CD14-positive monocyte (primary cell): Measurements from ENCODE around the gene SIX5. TPM values are rescaled to one million over a fixed set of nuclear protein-coding genes. Genes with fewer than 3 reads are reported as not detected.

Experiments used
- DNase-seq, 3 donors: peaks; one replicate each; pipeline ENCODE4 v3.0.0-alpha.2; 2011 to 2022
- H2AFZ ChIP-seq: 2 replicates; pipeline ENCODE4 v1.6.0; 2012; ENCODE audit warnings: mild to moderate bottlenecking, low read depth, low read length, inconsistent platforms; ENCODE audit not compliant: insufficient read depth, poor library complexity, severe bottlenecking
- H3K27ac ChIP-seq, 2 donors: 1 replicate in 1 of 2; 2 replicates in 1 of 2; pipeline ENCODE4 v1.5.1; 2012 to 2013; ENCODE audit warnings: low read length in 2 of 2, control low read depth in 1 of 2, inconsistent platforms in 1 of 2, low read depth in 1 of 2, mild to moderate bottlenecking in 1 of 2
- H3K27me3 ChIP-seq, 2 donors: one replicate each; pipeline versions ENCODE4 v1.6.0 to v1.6.1; 2011 to 2013; ENCODE audit warnings: low read length in 2 of 2; ENCODE audit not compliant: control insufficient read depth in 2 of 2, insufficient read depth in 2 of 2
- H3K36me3 ChIP-seq, 2 donors: replicated peaks in 1 of 2; 1 replicate in 1 of 2; 2 replicates in 1 of 2; pipeline versions ENCODE4 v1.5.1 to v1.6.1; 2012 to 2013; ENCODE audit warnings: low read length in 2 of 2, control low read depth in 1 of 2, inconsistent platforms in 1 of 2, mild to moderate bottlenecking in 1 of 2; ENCODE audit not compliant: insufficient read depth in 2 of 2, control insufficient read depth in 1 of 2
- H3K4me1 ChIP-seq, 2 donors: 1 replicate in 1 of 2; 2 replicates in 1 of 2; pipeline versions ENCODE4 v1.5.1 to v1.6.1; 2012 to 2013; ENCODE audit warnings: low read length in 2 of 2, control low read depth in 1 of 2, inconsistent platforms in 1 of 2, mild to moderate bottlenecking in 1 of 2, moderate library complexity in 1 of 2; ENCODE audit not compliant: insufficient read depth in 2 of 2, control insufficient read depth in 1 of 2
- H3K4me2 ChIP-seq: replicated peaks from 2 replicates; pipeline ENCODE3; 2012; ENCODE audit warnings: low read length, moderate library complexity, mild to moderate bottlenecking; ENCODE audit not compliant: poor library complexity, severe bottlenecking; ENCODE audit errors: extremely low read depth
- H3K4me3 ChIP-seq, 3 experiments: fragments of 200-600 bp in 1 of 3; sonication (generic) in 1 of 3; replicated peaks in 1 of 3; 1 replicate in 2 of 3; 2 replicates in 1 of 3; pipeline ENCODE4 v1.5.1; 2011 to 2013; ENCODE audit warnings: low read length in 3 of 3, mild to moderate bottlenecking in 3 of 3, control low read depth in 2 of 3, low read depth in 2 of 3, inconsistent platforms in 1 of 3, moderate library complexity in 1 of 3
- H3K79me2 ChIP-seq: 2 replicates; pipeline ENCODE4 v1.6.0; 2012; ENCODE audit warnings: mild to moderate bottlenecking, control low read depth, inconsistent platforms, low read length, moderate library complexity; ENCODE audit not compliant: insufficient read depth
- H3K9ac ChIP-seq: 2 replicates; pipeline ENCODE4 v1.6.0; 2017; ENCODE audit warnings: low read length, mild to moderate bottlenecking; ENCODE audit not compliant: insufficient read depth, poor library complexity, severe bottlenecking
- H3K9me3 ChIP-seq, 2 donors: replicated peaks in 1 of 2; 1 replicate in 1 of 2; 2 replicates in 1 of 2; pipeline versions ENCODE4 v1.5.1 to v1.6.1; 2012 to 2013; ENCODE audit warnings: low read length in 2 of 2, control low read depth in 1 of 2; ENCODE audit not compliant: control insufficient read depth in 1 of 2, insufficient read depth in 1 of 2
- H4K20me1 ChIP-seq: 2 replicates; pipeline ENCODE4 v1.6.0; 2012; ENCODE audit warnings: mild to moderate bottlenecking, low read length, control low read depth, moderate library complexity; ENCODE audit not compliant: insufficient read depth
- H3K27ac Mint-ChIP-seq, 7 donors: one replicate each; pipeline ENCODE4 v1.8.0; 2020; ENCODE audit warnings: mild to moderate bottlenecking in 7 of 7, mixed read lengths in 7 of 7, moderate library complexity in 6 of 7, inconsistent platforms in 2 of 7
- H3K27me3 Mint-ChIP-seq, 3 donors: one replicate each; pipeline ENCODE4 v1.8.0; 2021 to 2022; ENCODE audit warnings: low read depth in 3 of 3, mild to moderate bottlenecking in 3 of 3, mixed read lengths in 3 of 3, moderate library complexity in 3 of 3, inconsistent platforms in 1 of 3
- H3K36me3 Mint-ChIP-seq, 2 donors: one replicate each; pipeline ENCODE4 v1.8.0; 2020; ENCODE audit warnings: mixed read lengths in 2 of 2, inconsistent platforms in 1 of 2, mild to moderate bottlenecking in 1 of 2
- H3K4me1 Mint-ChIP-seq: one replicate; pipeline ENCODE4 v1.8.0; 2020; ENCODE audit warnings: mild to moderate bottlenecking, mixed read lengths
- H3K4me3 Mint-ChIP-seq, 2 donors: one replicate each; pipeline ENCODE4 v1.8.0; 2020; ENCODE audit warnings: mild to moderate bottlenecking in 2 of 2, mixed read lengths in 2 of 2, moderate library complexity in 1 of 2
- H3K9me3 Mint-ChIP-seq, 7 donors: one replicate each; pipeline ENCODE4 v1.8.0; 2020 to 2022; ENCODE audit warnings: mixed read lengths in 7 of 7, mild to moderate bottlenecking in 6 of 7, moderate library complexity in 6 of 7, inconsistent platforms in 2 of 7
- WGBS: methylation state at CpG from one replicate; pipeline ENCODE4 v1.1.5; 2013; ENCODE audit warnings: missing lambda C conversion rate; ENCODE audit not compliant: insufficient coverage; 5-methylcytosine and 5-hydroxymethylcytosine counted together
- intact Hi-C, 2 donors: fragments of 100-400 bp; cut with micrococcal nuclease; formaldehyde crosslinking; loops; one replicate each; pipeline versions ENCODE4 v1.15.0 to v1.15.1; 2023
- polyA plus RNA-seq, 3 donors: library from polyadenylated mRNA; depleted of rRNA in 1 of 3; unstranded in 2 of 3; stranded (reverse) in 1 of 3; fragments of 300-500 nt in 2 of 3; fragments of >200 nt in 1 of 3; fragmentation: Illumina TruSeq in 2 of 3; gene quantifications; 1 replicate in 2 of 3; 2 replicates in 1 of 3; pipeline ENCODE4 v1.2.3, GENCODE V29; 2012 to 2021
- TF ChIP-seq, protein P1 (sequence below): fragments of 200-600 bp; IDR thresholded peaks from one replicate; pipeline ENCODE4 v1.8.0; 2022; ENCODE audit warnings: antibody characterized with exemption, mild to moderate bottlenecking

The SIX5 gene
- polyA plus RNA-seq, 3 donors, result 0.04 TPM; not detected in 2

DNA sequence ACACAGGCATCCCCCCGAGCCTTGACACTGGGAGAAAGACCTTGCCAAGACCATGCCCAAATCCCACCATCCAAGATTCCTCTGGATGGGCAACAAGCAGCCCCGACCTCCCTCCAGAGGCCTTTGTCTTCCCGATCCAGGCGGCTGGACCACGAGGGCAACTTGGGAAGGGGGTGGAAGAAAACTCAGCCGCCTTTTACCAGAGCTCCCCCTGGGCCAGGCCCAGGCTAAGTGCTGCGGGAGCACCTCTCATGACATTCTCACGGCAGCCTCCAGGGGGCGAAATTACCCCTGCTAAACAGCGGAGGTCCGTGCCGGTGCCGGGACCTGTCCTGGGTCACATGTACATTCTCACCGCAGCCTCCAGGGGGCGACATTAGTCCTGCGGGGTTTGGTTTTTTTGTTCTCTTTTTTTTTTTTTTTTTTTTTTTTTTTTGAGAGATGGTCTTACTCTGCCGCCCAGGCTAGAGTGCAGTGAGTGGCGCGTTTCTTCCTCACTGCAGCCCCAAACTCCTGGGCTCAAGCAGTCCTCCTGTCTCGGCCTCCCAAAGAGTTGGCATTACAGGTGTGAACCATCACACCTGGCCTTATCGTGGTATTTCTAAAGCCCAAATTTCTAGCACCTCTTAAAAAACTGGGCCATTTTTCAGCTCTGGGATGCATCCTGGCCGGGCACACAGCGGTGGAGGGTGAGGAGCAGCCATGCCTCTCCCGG, 48.1 kb upstream of the SIX5 start:
- intact Hi-C loops, result loop anchor here (5.0 kb wide), 1 partner anchor 65 kb away; no protein-coding TSS in a partner anchor
- DNase-seq, result peak; percentile 93 to 95 (median 95)
- Mint-ChIP-seq H3K27me3 (peaks cover 40 to 52% (median 45%) of the 10 kb centered on the region in 3 donors), H3K36me3 (peaks cover 24 to 34% of the 10 kb centered on the region in 2 donors), H3K27ac (no peak overlapping the region), H3K4me3 (no peak overlapping the region), H3K4me1 (peaks cover 6% of the 10 kb centered on the region), H3K9me3 (peaks cover 0 to 13% (median 0%) of the 10 kb centered on the region in 7 donors)
- Histone ChIP-seq H3K36me3 (peaks cover 27 to 32% of the 10 kb centered on the region in 2 donors), H3K27ac (no peak overlapping the region), H3K4me1 (peaks cover 9 to 10% of the 10 kb centered on the region in 2 donors), H3K4me3 (no peak overlapping the region), H4K20me1 (peaks cover 65% of the 10 kb centered on the region), H3K79me2 (no peaks in the 10 kb centered on the region), H3K9ac (no peak overlapping the region), H3K9me3 (peaks cover 0 to 6% of the 10 kb centered on the region in 2 donors), H3K4me2 (no peak overlapping the region), H3K27me3 (peaks cover 11 to 45% of the 10 kb centered on the region in 2 donors), H2AFZ (no peak overlapping the region)
- 32% methylated on average over 11 of the region's 24 CpGs for WGBS
- TF ChIP-seq, protein P1, sequence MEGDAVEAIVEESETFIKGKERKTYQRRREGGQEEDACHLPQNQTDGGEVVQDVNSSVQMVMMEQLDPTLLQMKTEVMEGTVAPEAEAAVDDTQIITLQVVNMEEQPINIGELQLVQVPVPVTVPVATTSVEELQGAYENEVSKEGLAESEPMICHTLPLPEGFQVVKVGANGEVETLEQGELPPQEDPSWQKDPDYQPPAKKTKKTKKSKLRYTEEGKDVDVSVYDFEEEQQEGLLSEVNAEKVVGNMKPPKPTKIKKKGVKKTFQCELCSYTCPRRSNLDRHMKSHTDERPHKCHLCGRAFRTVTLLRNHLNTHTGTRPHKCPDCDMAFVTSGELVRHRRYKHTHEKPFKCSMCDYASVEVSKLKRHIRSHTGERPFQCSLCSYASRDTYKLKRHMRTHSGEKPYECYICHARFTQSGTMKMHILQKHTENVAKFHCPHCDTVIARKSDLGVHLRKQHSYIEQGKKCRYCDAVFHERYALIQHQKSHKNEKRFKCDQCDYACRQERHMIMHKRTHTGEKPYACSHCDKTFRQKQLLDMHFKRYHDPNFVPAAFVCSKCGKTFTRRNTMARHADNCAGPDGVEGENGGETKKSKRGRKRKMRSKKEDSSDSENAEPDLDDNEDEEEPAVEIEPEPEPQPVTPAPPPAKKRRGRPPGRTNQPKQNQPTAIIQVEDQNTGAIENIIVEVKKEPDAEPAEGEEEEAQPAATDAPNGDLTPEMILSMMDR, result peak; percentile 99

DNA sequence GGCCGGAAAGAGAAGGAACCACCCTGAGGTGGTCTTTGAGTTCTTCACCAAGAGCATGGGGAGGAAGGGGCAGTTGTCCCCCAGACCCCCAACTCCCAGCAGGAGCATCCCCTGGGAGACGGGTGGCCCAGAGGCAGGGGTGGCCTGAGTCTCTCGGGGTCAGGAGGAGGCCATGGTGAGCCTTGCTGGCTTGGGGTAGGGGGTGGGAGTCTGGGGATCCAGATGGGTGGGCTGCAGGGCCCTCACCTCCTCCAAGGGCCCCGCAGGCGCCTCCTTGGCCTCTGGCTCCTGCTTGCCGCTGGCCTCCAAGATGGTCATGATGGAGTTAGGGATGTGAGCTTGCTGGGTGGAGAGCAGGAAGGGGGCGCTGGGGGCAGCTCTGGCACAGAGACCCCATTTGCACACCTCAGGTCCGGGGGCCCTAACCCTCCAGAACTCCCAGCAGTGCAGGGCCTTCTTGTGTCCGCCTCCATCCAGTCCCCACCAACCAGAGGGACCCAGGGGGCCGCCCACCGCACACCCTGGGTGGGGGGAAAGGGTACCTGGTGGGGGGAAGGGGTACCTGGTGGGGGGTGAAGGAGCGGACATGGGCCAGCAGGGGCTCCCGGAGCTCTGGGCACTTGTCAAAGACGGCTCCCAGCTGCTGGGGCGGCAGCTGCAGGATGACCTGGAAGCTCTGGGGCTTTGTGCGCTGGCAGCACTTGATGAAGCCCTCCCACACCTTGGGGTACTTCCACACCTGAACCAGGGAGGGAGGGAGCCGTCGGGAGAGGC, 47.4 kb upstream of the SIX5 start:
- H3K36me3 ChIP-seq, result peaks cover 22 to 27% of the 10 kb centered on the region in 2 donors

More for the DNA sequence above, 47.4 kb upstream of the SIX5 start:
- H3K4me3 ChIP-seq, result no peak overlapping the region
- peak in 1 of 3 donors; percentile 6 for DNase-seq
- TF ChIP-seq, protein P1, result no peak
- no peak overlapping the region for H3K4me2 ChIP-seq
- intact Hi-C loops, result loop anchor here (5.0 kb wide), 1 partner anchor 66 kb away; no protein-coding TSS in a partner anchor
- peaks cover 9 to 10% of the 10 kb centered on the region in 2 donors for H3K4me1 ChIP-seq
- H3K27ac ChIP-seq, result no peak overlapping the region
- H3K4me1 Mint-ChIP-seq, result peaks cover 6% of the 10 kb centered on the region
- H3K79me2 ChIP-seq, result no peaks in the 10 kb centered on the region
- peaks cover 11 to 46% of the 10 kb centered on the region in 2 donors for H3K27me3 ChIP-seq
- WGBS, result 85% methylated on average over 6 of the region's 18 CpGs
- no peak overlapping the region for H3K27ac Mint-ChIP-seq
- H3K9me3 ChIP-seq, result peaks cover 0 to 6% of the 10 kb centered on the region in 2 donors
- peaks cover 0 to 13% (median 0%) of the 10 kb centered on the region in 7 donors for H3K9me3 Mint-ChIP-seq
- peaks cover 65% of the 10 kb centered on the region for H4K20me1 ChIP-seq
- no peak overlapping the region for H2AFZ ChIP-seq
- H3K27me3 Mint-ChIP-seq, result peaks cover 43 to 57% (median 49%) of the 10 kb centered on the region in 3 donors
- H3K36me3 Mint-ChIP-seq, result peaks cover 19 to 26% of the 10 kb centered on the region in 2 donors
- peak overlapping the region in 1 of 2 donors; percentile 73 for H3K4me3 Mint-ChIP-seq
- H3K9ac ChIP-seq, result no peak overlapping the region
